Prostate gland (tissue), 2 donors: ENCODE measurements around the gene LENG9.

Source experiments
- POLR2A ChIP-seq: fragments of 450-650 bp; IDR thresholded peaks from one replicate; pipeline ENCODE4 v1.6.1; 2016; ENCODE audit warnings: antibody characterized with exemption, mild to moderate bottlenecking
- TF ChIP-seq, protein P1 (sequence below), 4 experiments: fragments of 200-600 bp in 2 of 4; fragments of 450-650 bp in 2 of 4; sonication (generic) in 2 of 4; IDR thresholded peaks; 1 replicate in 3 of 4; 2 replicates in 1 of 4; pipeline ENCODE4 v1.5.1; 2016 to 2019; ENCODE audit warnings: antibody characterized with exemption in 4 of 4, mild to moderate bottlenecking in 2 of 4, moderate library complexity in 2 of 4

DNA sequence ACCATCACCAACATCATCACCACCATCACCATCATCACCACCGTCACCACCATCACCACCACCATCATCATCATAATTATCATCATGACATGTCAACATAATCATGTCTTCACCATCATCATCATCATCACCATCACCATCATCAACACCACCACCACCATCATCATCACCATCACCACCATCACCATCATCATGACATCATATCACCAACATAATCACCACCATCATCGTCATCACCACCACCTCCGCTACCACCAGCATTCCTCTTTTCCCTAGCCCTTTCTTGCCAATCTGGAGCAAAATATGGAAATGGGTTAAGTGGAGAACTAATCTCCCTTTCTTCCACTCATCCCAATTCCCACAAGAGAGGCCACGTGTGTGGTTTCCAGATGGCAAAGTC lies 49.4 kb downstream of the LENG9 start:
- TF ChIP-seq, protein P1, sequence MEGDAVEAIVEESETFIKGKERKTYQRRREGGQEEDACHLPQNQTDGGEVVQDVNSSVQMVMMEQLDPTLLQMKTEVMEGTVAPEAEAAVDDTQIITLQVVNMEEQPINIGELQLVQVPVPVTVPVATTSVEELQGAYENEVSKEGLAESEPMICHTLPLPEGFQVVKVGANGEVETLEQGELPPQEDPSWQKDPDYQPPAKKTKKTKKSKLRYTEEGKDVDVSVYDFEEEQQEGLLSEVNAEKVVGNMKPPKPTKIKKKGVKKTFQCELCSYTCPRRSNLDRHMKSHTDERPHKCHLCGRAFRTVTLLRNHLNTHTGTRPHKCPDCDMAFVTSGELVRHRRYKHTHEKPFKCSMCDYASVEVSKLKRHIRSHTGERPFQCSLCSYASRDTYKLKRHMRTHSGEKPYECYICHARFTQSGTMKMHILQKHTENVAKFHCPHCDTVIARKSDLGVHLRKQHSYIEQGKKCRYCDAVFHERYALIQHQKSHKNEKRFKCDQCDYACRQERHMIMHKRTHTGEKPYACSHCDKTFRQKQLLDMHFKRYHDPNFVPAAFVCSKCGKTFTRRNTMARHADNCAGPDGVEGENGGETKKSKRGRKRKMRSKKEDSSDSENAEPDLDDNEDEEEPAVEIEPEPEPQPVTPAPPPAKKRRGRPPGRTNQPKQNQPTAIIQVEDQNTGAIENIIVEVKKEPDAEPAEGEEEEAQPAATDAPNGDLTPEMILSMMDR (IDR thresholded peaks at IDR 0.05): no peak
- TF ChIP-seq POLR2A: no peak
